Measurements from ENCODE around the gene ZYG11B.
"Not testable (repeated sequence)": the region's sequence is repeated elsewhere in the genome, so short reads cannot be mapped to it uniquely, and the experiment has no call there.

Gene ZYG11B

DNA sequence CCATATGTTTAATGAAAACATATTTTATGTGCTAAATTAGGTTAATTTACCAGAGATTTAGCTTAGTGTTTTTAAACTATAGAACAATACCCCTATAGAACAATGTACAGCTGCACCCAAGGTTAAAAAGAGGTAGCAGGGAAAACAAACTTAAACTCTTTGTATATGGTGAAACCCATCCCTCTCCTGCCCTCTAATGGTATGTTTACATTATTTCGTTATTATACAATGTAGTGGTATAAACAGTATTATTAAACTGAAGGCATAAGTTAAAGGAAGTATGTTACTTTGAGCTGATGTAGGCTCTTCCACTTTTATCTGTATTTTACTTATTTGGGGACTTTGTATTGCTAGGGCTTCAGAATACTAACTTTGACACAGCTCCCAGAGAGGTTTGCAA, 99.6 kb downstream of the ZYG11B start:
- Histone ChIP-seq H3K79me2 (ENCODE audit: insufficient read depth, low read length) (no peaks in the 10 kb centered on the region), H3K9me3 (ENCODE audit: insufficient read depth, low read depth, low read length) (no peaks in the 10 kb centered on the region), H3K9ac (ENCODE audit: low read depth, low read length, poor library complexity, severe bottlenecking) (no peak overlapping the region), H3K36me3 (ENCODE audit: insufficient read depth, low read length) (peaks cover 11% of the 10 kb centered on the region; the same call in 1 of the 2 replicates), H3K4me2 (ENCODE audit: low read depth, low read length, poor library complexity, severe bottlenecking) (no peak overlapping the region), H4K20me1 (ENCODE audit: insufficient read depth, low read length, poor library complexity, severe bottlenecking) (no peaks in the 10 kb centered on the region), H3K4me1 (ENCODE audit: insufficient read depth, low read length, poor library complexity, severe bottlenecking) (no peaks in the 10 kb centered on the region), H3F3A (ENCODE audit: low read depth) (no peaks in the 10 kb centered on the region), H3K9me2 (replicated peaks; ENCODE audit: low read depth, low read length) (no peaks in the 10 kb centered on the region), H3K27me3 (ENCODE audit: insufficient read depth, low read length, poor library complexity, severe bottlenecking) (no peaks in the 10 kb centered on the region), H2AFZ (ENCODE audit: low read length) (no peak overlapping the region), H3K4me3 (ENCODE audit: low read length, poor library complexity, severe bottlenecking) (no peak overlapping the region)
- TF ChIP-seq, protein P1, sequence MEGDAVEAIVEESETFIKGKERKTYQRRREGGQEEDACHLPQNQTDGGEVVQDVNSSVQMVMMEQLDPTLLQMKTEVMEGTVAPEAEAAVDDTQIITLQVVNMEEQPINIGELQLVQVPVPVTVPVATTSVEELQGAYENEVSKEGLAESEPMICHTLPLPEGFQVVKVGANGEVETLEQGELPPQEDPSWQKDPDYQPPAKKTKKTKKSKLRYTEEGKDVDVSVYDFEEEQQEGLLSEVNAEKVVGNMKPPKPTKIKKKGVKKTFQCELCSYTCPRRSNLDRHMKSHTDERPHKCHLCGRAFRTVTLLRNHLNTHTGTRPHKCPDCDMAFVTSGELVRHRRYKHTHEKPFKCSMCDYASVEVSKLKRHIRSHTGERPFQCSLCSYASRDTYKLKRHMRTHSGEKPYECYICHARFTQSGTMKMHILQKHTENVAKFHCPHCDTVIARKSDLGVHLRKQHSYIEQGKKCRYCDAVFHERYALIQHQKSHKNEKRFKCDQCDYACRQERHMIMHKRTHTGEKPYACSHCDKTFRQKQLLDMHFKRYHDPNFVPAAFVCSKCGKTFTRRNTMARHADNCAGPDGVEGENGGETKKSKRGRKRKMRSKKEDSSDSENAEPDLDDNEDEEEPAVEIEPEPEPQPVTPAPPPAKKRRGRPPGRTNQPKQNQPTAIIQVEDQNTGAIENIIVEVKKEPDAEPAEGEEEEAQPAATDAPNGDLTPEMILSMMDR (conservative IDR thresholded peaks at IDR 0.05; ENCODE audit: low read length) = peak; percentile 66
- TF ChIP-seq EZH2phosphoT487 (IDR thresholded peaks at IDR 0.05; ENCODE audit: borderline replicate concordance) = no peak

DNA sequence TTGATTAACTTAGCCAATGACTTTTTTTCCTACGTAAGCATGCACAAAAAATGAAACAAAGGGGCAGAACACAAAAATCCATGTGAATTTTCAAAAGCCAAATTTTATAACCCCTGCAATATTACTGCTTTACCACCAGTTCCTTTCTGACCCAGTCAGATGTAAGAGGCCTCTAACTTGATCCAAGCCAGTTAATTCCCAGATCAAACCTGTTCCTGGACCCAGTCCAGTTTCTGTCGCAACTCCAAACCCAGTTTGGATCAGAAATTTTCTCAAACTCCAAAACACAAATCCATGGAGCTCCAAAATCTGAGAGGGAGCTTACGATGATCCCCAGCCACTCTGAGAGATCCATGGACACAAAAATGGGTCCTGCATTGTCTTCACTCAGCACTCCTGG, 108.5 kb downstream of the ZYG11B start:
- H3K4me1 ChIP-seq (ENCODE audit: insufficient read depth, low read length, poor library complexity, severe bottlenecking) = no peaks in the 10 kb centered on the region
- no peaks in the 10 kb centered on the region for H3K79me2 ChIP-seq (ENCODE audit: insufficient read depth, low read length)
- no peaks in the 10 kb centered on the region for H3K9me3 ChIP-seq (ENCODE audit: insufficient read depth, low read depth, low read length)
- H3K9me2 ChIP-seq (replicated peaks; ENCODE audit: low read depth, low read length) = no peaks in the 10 kb centered on the region
- H3F3A ChIP-seq (ENCODE audit: low read depth) = no peaks in the 10 kb centered on the region
- no peaks in the 10 kb centered on the region for H4K20me1 ChIP-seq (ENCODE audit: insufficient read depth, low read length, poor library complexity, severe bottlenecking)
- no peak overlapping the region for H3K9ac ChIP-seq (ENCODE audit: low read depth, low read length, poor library complexity, severe bottlenecking)
- TF ChIP-seq EZH2phosphoT487 (IDR thresholded peaks at IDR 0.05; ENCODE audit: borderline replicate concordance) = no peak
- TF ChIP-seq, protein P1 (conservative IDR thresholded peaks at IDR 0.05; ENCODE audit: low read length) = no peak
- no peak overlapping the region for H3K4me2 ChIP-seq (ENCODE audit: low read depth, low read length, poor library complexity, severe bottlenecking)
- no peak overlapping the region for H3K4me3 ChIP-seq (ENCODE audit: low read length, poor library complexity, severe bottlenecking)
- H3K36me3 ChIP-seq (ENCODE audit: insufficient read depth, low read length) = no peaks in the 10 kb centered on the region
- no peaks in the 10 kb centered on the region for H3K27me3 ChIP-seq (ENCODE audit: insufficient read depth, low read length, poor library complexity, severe bottlenecking)
- H2AFZ ChIP-seq (ENCODE audit: low read length) = no peak overlapping the region

DNA sequence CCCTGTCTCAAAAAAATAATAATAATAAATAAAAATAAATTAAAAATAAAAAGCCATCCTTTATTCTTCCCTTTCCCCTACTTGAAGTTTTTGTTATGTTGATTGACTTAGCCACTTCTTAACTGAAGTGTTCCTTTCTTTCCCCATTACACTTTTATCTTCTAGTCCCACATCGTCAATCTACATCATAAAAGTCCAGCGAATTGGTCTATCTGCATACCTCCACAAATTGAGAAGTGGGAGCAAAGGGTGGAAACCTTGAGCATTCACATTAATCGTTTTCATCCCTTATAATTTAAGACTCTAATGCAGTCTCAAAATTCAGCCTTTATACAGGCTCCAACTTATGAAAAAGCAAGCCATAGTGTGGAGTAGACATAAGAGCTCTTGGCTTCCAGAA, 109.8 kb downstream of the ZYG11B start:
- no peak for TF ChIP-seq EZH2phosphoT487 (IDR thresholded peaks at IDR 0.05; ENCODE audit: borderline replicate concordance)
- TF ChIP-seq, protein P1 (conservative IDR thresholded peaks at IDR 0.05; ENCODE audit: low read length) = no peak
- no peak overlapping the region for H3K9ac ChIP-seq (ENCODE audit: low read depth, low read length, poor library complexity, severe bottlenecking)
- no peak overlapping the region for H2AFZ ChIP-seq (ENCODE audit: low read length)
- H3K79me2 ChIP-seq (ENCODE audit: insufficient read depth, low read length) = no peaks in the 10 kb centered on the region
- no peaks in the 10 kb centered on the region for H4K20me1 ChIP-seq (ENCODE audit: insufficient read depth, low read length, poor library complexity, severe bottlenecking)
- H3K4me1 ChIP-seq (ENCODE audit: insufficient read depth, low read length, poor library complexity, severe bottlenecking) = no peaks in the 10 kb centered on the region
- H3K4me2 ChIP-seq (ENCODE audit: low read depth, low read length, poor library complexity, severe bottlenecking) = no peak overlapping the region
- H3K27me3 ChIP-seq (ENCODE audit: insufficient read depth, low read length, poor library complexity, severe bottlenecking) = no peaks in the 10 kb centered on the region
- no peaks in the 10 kb centered on the region for H3K9me2 ChIP-seq (replicated peaks; ENCODE audit: low read depth, low read length)
- no peak overlapping the region for H3K4me3 ChIP-seq (ENCODE audit: low read length, poor library complexity, severe bottlenecking)
- H3K36me3 ChIP-seq (ENCODE audit: insufficient read depth, low read length) = no peaks in the 10 kb centered on the region
- H3K9me3 ChIP-seq (ENCODE audit: insufficient read depth, low read depth, low read length) = no peaks in the 10 kb centered on the region
- no peaks in the 10 kb centered on the region for H3F3A ChIP-seq (ENCODE audit: low read depth)

DNA sequence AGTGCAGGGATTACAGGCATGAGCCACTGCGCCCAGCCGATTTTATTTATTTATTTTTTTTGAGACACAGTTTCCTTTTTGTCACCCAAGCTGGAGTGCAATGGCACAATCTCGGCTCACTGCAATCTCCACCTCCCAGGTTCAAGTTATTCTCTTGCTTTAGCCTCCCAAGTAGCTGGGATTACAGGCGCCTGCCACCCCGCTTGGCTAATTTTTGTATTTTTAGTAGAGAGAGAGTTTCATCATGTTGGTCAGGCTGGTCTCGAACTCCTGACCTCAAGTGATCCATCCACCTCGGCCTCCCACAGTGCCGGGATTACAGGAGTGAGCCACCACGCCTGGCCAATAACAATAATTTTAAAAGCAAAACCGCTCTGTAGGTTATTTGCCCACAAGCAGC, 112.9 kb downstream of the ZYG11B start:
- H2AFZ ChIP-seq (ENCODE audit: low read length); H3K4me1 ChIP-seq (ENCODE audit: insufficient read depth, low read length, poor library complexity, severe bottlenecking); H3K9ac ChIP-seq (ENCODE audit: low read depth, low read length, poor library complexity, severe bottlenecking); H3K9me2 ChIP-seq (replicated peaks; ENCODE audit: low read depth, low read length); H3K36me3 ChIP-seq (ENCODE audit: insufficient read depth, low read length); H3K9me3 ChIP-seq (ENCODE audit: insufficient read depth, low read depth, low read length); H4K20me1 ChIP-seq (ENCODE audit: insufficient read depth, low read length, poor library complexity, severe bottlenecking); H3F3A ChIP-seq (ENCODE audit: low read depth); H3K4me2 ChIP-seq (ENCODE audit: low read depth, low read length, poor library complexity, severe bottlenecking); H3K79me2 ChIP-seq (ENCODE audit: insufficient read depth, low read length); H3K27me3 ChIP-seq (ENCODE audit: insufficient read depth, low read length, poor library complexity, severe bottlenecking); H3K4me3 ChIP-seq (ENCODE audit: low read length, poor library complexity, severe bottlenecking): not testable (repeated sequence)
